ENCODE data around the gene ATAD3B. TPM values are rescaled to one million over a fixed set of nuclear protein-coding genes. Genes with fewer than 3 reads are reported as not detected.

Gene ATAD3B
- total and polyA plus RNA-seq, 2 of the 13 experiments (the other 11 are each of a cell fraction or from before 2014, with no cell fraction given): 9.6 to 31.1 TPM

DNA sequence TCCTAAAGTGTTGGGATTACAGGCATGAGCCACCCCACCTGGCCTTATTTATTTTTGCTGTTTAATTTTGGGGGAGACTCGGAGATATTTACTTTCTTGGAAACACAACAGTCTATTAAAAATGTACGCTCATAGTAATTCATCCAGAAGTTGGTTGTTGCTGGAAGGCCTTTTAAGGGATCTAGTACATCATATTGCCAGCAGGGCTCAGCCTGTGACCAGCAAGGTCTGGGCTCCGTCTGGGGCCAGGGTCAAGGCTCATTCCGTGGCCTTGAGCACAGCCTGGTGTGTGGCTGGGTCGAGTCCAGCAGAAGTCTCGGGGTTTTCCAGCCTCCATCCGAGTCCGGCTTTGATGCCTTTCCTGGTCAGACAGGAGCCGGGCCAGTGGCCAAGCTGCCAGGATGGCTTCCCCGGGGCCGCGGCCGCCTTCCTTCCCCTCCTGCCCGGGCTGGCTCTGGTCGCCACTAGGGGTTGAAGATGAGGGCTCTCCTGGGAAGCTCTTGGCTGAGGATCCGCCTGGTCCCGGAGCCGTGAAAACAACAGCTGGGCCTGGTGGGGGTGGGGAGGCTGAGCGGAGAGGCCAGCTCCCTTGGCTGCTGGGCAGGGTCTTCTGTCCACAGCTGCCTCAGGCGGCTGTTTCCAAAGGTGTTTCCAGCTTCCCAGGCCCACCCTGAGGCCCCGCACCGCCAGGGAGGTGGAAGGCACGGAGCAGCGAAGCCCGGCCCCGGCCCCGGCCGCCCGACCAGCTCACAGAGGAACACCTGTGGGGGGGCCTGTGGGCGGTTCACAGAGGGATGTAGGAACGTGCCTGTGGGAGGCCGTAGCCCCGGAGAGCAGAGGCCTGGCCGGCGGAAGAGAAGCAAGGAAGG lies 41.2 kb upstream of the ATAD3B start (continued):
- TF ChIP-seq, protein P1, sequence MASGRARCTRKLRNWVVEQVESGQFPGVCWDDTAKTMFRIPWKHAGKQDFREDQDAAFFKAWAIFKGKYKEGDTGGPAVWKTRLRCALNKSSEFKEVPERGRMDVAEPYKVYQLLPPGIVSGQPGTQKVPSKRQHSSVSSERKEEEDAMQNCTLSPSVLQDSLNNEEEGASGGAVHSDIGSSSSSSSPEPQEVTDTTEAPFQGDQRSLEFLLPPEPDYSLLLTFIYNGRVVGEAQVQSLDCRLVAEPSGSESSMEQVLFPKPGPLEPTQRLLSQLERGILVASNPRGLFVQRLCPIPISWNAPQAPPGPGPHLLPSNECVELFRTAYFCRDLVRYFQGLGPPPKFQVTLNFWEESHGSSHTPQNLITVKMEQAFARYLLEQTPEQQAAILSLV (CRISPR knock-in tag; IDR thresholded peaks at IDR 0.05; ENCODE audit: borderline replicate concordance): no peak
- no peak for TF ChIP-seq ZNF816 (CRISPR knock-in tag; IDR thresholded peaks at IDR 0.05; ENCODE audit: borderline replicate concordance)
- no peak for TF ChIP-seq CHD4 (IDR thresholded peaks at IDR 0.05; ENCODE audit: borderline replicate concordance, low read length)
- no peak for TF ChIP-seq FOXA3 (CRISPR knock-in tag; IDR thresholded peaks at IDR 0.05)
- TF ChIP-seq, protein P2, sequence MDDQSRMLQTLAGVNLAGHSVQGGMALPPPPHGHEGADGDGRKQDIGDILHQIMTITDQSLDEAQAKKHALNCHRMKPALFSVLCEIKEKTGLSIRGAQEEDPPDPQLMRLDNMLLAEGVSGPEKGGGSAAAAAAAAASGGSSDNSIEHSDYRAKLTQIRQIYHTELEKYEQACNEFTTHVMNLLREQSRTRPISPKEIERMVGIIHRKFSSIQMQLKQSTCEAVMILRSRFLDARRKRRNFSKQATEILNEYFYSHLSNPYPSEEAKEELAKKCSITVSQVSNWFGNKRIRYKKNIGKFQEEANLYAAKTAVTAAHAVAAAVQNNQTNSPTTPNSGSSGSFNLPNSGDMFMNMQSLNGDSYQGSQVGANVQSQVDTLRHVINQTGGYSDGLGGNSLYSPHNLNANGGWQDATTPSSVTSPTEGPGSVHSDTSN (CRISPR knock-in tag; IDR thresholded peaks at IDR 0.05; ENCODE audit: borderline replicate concordance): no peak
- no peak for TF ChIP-seq KLF6 (CRISPR knock-in tag; IDR thresholded peaks at IDR 0.05)
- TF ChIP-seq, protein P3, sequence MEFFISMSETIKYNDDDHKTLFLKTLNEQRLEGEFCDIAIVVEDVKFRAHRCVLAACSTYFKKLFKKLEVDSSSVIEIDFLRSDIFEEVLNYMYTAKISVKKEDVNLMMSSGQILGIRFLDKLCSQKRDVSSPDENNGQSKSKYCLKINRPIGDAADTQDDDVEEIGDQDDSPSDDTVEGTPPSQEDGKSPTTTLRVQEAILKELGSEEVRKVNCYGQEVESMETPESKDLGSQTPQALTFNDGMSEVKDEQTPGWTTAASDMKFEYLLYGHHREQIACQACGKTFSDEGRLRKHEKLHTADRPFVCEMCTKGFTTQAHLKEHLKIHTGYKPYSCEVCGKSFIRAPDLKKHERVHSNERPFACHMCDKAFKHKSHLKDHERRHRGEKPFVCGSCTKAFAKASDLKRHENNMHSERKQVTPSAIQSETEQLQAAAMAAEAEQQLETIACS (CRISPR knock-in tag; IDR thresholded peaks at IDR 0.05): no peak
- TF ChIP-seq ZIK1 (CRISPR knock-in tag; IDR thresholded peaks at IDR 0.05; ENCODE audit: borderline replicate concordance, low read depth): no peak
- TF ChIP-seq DR1 (CRISPR knock-in tag; IDR thresholded peaks at IDR 0.05): 0 out of 2 replicates have a peak, but pooled peaks have one; percentile 35
- TF ChIP-seq, protein P4, sequence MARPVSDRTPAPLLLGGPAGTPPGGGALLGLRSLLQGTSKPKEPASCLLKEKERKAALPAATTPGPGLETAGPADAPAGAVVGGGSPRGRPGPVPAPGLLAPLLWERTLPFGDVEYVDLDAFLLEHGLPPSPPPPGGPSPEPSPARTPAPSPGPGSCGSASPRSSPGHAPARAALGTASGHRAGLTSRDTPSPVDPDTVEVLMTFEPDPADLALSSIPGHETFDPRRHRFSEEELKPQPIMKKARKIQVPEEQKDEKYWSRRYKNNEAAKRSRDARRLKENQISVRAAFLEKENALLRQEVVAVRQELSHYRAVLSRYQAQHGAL (CRISPR knock-in tag; IDR thresholded peaks at IDR 0.05; ENCODE audit: not compliant biosample characterization): no peak
- no peak for TF ChIP-seq SMAD3 (CRISPR knock-in tag; IDR thresholded peaks at IDR 0.05)
- no peak for TF ChIP-seq THRA (CRISPR knock-in tag; IDR thresholded peaks at IDR 0.05; ENCODE audit: borderline replicate concordance)
- TF ChIP-seq ZNF720 (CRISPR knock-in tag; IDR thresholded peaks at IDR 0.05): no peak
- no peak for TF ChIP-seq ZNF713 (CRISPR knock-in tag; IDR thresholded peaks at IDR 0.05)
- no peak for TF ChIP-seq ZNF329 (CRISPR knock-in tag; IDR thresholded peaks at IDR 0.05; ENCODE audit: low read depth)
- no peak for TF ChIP-seq DPF2 (CRISPR knock-in tag; IDR thresholded peaks at IDR 0.05; ENCODE audit: borderline replicate concordance, low read depth)
- no peak; the same call in 1 of the 2 replicates for TF ChIP-seq ZNF296 (CRISPR knock-in tag; conservative IDR thresholded peaks at IDR 0.05)
- TF ChIP-seq GABPB1 (CRISPR knock-in tag; IDR thresholded peaks at IDR 0.05): peak; percentile 62; the same call in 1 of the 2 replicates
- TF ChIP-seq TMF1 (CRISPR knock-in tag; IDR thresholded peaks at IDR 0.05; ENCODE audit: low read depth): no peak
- TF ChIP-seq ZFAT (CRISPR knock-in tag; conservative IDR thresholded peaks at IDR 0.05): no peak
- no peak for TF ChIP-seq ZNF530 (CRISPR knock-in tag; IDR thresholded peaks at IDR 0.05; ENCODE audit: low read depth)
- TF ChIP-seq, protein P5, sequence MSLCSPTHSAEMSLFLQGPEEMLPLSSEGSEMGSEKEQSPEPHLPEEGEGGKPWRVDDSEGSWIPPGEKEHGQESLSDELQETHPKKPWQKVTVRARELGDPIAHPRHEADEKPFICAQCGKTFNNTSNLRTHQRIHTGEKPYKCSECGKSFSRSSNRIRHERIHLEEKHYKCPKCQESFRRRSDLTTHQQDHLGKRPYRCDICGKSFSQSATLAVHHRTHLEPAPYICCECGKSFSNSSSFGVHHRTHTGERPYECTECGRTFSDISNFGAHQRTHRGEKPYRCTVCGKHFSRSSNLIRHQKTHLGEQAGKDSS (CRISPR knock-in tag; IDR thresholded peaks at IDR 0.05; ENCODE audit: borderline replicate concordance, low read depth): 0 out of 2 replicates have a peak, but pooled peaks have one; percentile 18
